ENCODE measurements around the gene FAM78B.

The FAM78B gene

DNA sequence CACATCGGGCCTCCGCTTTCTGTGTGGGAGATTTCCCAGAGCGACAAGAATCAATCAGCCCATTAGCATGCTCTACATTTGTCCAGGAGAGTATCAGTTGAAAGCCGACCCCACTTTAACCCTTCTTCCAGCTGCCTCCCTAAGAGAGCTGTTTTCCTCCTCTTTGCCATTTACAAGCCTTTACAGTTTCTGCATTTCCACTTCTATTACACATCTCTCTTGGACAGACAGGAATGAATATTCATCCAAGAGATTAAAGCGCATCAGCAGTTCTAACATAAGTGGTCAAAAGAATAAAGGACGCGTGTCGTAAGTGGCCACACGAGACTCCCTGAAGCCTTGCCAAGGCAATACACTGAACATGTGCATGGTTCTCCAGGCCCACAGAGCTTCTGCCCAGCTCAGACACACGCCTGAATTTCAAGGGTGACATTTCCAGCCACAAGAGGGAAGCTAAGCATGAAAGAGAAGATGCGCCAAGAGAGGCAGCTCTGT, 47.3 kb downstream of the FAM78B start:
- DNase-seq (ENCODE audit: low read depth): no peak

DNA sequence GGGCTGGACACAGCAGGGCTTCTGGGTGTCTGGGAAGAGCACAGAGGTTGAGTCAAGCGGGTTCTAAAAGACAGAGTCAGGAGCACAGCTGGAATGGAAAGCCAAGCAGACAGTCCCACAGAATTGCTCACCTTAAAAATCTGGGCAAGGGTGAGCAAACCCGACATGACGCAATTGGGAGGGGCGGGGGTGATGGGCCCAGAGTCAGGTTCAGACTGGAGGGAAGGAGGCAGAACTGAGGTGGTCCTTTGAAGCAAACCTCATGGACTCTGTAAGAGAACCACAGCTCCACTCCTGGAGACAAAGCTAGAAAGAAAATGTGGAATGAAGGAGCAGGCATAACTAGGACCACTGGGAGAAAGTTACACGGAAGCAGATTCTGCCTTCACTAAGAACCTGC, 49.0 kb downstream of the FAM78B start:
- DNase-seq (ENCODE audit: low read depth): no peak

DNA sequence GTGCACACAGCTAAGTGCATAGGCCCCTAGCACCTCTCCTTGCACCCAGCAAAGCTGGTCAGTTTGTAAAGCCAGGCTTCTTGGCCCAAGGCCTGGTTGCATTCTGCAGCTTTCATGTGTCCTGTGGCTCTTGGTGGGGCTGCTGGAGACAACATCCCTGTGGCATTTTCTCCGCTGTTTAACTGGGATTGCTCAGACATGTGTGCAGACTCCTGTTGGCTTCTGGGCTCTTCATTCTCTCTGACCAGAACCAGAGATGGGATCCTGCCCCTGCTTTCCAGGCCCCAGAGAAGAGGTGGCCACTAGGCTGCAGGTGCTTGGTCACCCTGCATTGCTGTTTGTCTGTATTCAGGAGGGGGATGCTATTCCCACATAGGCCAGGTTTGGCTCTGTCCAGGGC, 50.8 kb downstream of the FAM78B start:
- no peak for DNase-seq (ENCODE audit: low read depth)

DNA sequence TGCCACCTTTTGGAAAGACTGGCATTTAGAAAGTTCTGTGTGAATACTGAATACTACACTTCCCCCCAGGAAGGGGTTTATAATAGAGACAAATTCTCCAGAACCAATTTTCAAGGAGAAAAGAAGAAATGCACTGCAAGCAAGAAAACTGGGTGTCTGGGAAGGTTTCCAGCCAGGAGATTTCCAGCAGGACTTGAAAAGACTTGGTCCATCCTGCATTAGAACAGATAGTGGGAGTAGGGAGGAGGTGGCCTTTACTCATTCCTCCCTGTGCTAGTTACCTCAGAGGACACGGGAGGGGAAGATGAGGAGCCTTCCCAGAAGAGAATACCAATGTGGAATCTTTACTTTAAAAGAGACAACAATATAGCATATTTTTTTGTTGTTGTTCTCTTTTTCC, 52.4 kb downstream of the FAM78B start:
- no peak for DNase-seq (ENCODE audit: low read depth)

DNA sequence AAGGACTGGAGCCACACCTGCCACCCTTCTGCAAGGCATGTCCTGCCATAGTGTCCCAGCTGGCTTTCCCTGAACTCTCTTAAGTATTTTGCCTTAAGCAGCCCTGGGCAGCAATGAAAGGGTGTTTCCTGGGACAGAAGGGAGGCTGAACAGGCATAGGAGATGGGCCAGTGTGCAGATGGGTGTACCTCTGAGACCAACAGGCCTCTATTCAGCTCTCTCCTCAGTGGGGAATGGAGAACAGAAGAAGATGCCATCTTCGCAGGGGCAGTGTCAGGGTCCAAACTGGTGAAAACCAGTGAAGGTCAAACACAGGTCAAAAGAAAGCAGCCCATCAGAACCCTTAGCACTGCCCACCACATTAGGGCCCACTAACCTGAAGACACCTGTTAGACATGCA, 53.2 kb downstream of the FAM78B start:
- no peak for DNase-seq (ENCODE audit: low read depth)

DNA sequence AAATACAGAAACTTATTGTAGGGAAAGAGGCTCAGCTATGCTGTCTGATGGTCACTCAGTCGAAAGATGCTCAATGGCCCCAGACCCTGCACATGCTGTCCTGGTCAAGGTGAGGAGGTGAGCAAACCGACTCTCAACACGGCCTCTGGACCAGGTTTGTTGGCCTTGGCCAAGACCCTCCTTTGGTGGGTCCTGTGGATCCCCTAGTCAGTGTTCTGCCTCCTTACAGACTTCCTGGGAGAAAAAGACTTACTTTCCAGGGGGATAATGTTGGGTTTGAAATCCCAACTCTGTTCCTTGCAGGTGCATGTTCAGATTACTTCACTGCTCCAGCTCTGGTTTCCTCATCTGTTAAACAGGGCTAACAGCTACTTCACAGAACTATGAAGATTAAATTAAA, 53.8 kb downstream of the FAM78B start:
- DNase-seq (ENCODE audit: low read depth): no peak

DNA sequence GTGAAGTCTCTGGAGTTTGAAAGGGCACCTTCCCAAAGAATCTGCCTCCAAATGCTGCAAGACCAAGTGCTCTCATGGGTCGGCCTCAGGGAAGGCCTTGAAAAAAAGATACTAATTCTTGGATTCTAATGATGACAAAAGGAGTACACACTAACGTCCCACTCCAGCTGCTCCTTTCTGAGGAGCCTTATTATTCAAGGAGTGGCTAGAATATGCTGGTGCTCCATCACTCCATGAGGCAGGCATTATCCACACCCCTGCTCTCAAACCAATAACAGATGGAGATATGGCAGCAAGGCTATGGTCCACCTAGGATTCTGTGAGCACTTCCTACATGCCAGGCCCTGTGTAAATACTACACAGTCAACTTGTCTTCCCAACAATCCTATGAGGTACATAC, 54.4 kb downstream of the FAM78B start:
- no peak for DNase-seq (ENCODE audit: low read depth)

DNA sequence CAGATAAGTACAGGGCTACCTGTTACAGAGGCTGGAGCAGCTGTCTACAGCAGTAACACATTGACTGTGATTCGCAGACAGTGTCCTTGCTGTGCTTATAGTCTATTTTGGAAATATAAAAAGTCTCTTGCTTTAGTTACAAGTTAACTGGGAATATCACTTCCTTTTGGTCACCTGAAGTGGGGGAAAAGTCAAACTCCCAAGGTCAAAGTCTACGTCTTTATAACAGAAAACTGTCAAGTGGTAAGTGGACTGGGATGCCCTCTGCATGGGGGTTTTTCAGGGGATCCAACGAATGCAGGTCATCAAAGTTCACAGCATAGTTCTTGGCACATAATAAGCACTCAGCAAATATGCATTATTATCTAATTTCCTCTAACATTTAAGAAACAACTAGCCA, 55.4 kb downstream of the FAM78B start:
- DNase-seq (ENCODE audit: low read depth): no peak

DNA sequence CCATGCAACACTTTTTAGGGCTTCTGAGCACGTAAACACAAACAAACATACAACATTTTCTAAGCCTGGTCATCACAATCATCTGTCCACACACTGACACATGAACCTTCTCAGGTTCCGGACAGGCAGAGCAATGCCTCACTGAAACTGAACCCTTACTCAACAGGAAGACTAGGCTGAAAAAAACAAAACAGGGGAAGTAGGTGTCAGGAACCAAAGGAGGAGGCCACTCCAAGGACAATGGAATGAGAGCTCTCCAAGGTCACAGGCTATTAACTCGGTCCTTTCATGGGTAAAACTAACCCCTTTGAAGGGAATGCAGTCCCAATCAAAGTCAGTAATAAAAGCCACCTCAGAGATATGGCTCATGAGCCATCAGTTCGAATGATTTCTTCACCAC, 76.6 kb downstream of the FAM78B start:
- DNase-seq (ENCODE audit: low read depth): no peak

DNA sequence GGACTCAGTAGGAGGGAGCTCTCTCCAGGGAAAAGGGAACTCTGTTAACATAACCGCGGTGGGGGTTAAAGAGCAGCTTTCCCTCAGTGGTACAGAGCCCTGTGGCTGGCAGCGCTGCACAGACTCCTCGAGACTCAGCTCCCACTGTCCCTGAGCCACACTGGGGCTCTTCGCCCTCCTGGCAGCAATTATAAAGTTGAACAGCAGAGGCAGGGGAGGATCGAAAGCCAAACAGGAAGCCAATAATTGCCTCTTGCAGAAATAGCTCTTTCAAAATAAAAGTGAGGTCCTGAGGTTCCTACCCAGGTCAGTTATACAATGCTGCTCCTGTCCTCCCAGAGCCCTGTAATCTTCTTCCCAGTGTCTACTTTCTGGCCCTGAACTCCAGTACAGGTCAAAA, 77.0 kb downstream of the FAM78B start:
- DNase-seq (ENCODE audit: low read depth): no peak

DNA sequence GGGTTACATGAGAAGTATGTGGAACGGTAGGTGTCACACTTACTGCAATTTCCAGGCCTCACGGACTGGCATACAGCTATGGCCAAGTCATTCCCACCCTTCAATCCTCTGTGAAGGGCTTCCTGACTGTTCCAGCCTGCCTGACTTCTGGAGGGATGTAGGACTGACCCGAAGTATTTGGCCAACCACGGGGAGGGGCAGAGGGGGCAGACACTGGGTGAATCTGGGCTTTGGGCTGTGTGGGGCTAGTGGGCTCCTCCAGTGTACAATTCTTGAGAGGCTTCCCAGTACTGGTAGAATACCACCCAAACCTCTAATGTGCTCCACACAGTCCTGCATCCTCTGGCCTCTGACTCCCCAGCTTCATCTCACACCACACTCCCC, 78.2 kb downstream of the FAM78B start:
- DNase-seq (ENCODE audit: low read depth): no peak

DNA sequence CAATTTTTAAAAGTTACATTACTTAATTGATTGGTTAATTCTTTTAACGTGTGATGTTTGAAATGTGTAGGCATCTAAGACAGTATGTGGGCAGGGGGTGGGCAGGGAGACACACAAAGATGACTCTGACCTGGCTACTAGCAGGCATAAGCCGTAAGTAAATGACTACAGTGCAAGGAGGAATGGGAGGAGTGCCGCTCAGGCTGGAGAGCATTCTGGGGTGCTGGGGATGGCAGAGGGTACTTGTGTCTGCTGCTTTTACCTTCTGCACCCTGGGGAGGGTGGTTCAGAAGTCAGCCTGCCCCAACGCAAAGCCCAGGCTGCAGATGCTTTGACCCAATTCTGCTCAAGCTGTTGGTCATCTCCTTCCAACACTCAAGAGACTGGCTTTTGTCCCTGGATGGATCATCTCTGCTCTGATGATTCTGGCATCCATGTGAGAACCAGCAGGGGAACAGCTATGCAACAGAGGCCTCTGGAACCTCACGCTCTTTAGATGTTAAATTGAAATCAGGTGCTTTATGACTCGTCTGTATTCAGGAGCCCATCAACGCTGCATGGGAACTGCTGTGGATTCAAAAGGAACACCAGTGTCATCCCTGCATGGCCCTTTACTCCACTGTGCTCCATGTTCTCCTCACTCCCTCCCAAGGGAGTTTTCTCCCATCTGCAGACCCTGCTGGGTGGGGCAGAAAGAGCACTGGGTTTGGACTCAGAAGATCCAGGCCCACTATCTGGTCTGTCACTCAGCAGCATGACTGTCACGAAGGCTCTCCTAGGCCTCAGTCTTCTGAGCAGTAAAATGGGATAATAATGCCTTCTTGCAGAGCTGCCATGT, 78.8 kb downstream of the FAM78B start:
- no peak for DNase-seq (ENCODE audit: low read depth)

DNA sequence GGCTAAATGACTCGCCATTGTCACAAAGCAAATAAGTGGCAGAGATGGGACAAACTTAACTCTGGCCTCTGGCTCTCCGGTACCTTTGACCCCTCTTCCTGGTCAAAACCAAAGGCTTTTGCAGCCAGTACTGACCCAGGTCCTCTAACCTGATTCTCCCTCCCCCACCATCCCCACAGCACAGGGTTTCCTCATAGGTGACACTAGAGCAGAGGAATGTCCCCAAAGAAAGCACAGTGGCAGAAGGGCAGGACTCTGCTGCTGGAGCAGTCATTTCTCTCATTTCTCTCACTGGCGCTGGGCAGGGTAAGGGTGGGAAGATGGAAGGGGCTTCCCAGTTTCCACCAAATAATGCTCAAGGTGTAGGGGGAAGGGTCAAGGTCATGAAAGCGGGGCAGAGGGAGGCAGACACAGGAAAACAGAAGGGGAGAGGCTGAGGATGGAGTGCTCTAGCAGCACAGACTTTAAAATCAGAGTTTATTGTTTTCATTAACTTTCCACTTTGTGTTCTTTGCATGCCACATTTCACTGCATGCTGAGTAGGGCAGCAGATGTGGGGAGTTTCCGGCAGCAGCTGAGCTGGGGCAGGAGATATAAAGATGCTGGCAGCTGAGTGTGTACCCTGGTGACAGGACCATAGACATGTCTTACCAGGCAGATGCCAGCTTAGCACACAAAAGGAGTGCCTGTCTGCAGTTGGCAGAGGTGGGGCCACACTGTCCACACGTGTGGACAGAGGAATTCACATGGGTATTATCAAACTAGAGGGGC, 80.5 kb downstream of the FAM78B start:
- no peak for DNase-seq (ENCODE audit: low read depth)

DNA sequence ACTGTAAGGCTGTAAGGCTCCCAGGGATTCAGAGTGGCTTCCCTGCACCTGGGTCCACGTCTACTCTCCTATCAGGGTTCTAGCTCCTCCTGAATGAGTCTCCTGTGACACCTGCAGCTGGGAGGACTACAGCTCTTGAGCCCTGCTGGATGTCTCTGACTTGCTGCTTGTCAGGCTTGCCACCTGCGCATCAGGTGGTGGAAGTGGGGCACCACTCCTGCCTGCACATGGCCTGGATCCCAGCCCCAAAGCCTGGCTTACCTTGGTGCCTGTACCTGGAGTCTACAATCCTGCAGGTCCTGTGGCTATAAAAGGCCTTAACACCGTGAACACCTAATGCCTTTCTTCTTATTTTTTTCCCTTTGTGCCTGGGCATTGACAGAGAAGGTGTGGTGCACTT, 82.2 kb downstream of the FAM78B start:
- DNase-seq (ENCODE audit: low read depth): no peak

DNA sequence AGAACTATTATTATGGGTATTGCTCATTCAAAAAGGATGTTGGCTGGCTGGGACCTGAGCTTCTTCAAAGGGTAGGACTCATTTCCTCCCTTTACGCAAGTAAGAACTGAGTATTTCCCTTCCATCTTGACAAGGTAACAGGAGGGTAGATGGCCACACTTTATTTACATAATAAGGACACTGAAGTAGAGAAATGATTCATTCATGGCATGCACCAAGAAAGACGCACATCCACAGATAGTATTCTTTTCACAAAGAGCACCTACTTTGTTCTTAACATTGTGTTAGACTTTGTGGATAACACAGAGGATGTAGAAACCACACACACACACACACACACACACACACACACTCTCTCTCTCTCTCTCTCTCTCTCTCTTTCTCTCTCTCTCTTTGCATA, 82.9 kb downstream of the FAM78B start:
- DNase-seq (ENCODE audit: low read depth): no peak

DNA sequence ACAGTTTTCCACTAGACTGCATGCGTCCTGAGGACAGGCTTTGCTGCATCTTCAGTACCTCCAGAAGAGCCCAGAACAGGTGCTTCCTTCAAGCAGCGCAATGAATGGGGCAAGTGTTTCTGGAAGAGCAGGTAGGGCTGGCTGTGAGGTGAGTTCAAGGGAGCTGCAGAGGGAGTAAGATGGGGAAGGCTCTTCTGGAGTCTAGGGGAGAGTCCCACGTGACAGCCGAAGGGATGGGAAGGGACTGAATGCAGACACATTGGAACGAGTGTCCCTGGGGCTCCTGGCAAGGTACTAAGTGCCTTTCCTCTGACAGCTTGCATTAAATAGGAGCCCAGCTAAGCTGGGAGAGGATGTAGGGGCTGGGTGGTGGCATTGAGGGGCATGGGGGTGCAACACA, 84.2 kb downstream of the FAM78B start:
- no peak for DNase-seq (ENCODE audit: low read depth)

DNA sequence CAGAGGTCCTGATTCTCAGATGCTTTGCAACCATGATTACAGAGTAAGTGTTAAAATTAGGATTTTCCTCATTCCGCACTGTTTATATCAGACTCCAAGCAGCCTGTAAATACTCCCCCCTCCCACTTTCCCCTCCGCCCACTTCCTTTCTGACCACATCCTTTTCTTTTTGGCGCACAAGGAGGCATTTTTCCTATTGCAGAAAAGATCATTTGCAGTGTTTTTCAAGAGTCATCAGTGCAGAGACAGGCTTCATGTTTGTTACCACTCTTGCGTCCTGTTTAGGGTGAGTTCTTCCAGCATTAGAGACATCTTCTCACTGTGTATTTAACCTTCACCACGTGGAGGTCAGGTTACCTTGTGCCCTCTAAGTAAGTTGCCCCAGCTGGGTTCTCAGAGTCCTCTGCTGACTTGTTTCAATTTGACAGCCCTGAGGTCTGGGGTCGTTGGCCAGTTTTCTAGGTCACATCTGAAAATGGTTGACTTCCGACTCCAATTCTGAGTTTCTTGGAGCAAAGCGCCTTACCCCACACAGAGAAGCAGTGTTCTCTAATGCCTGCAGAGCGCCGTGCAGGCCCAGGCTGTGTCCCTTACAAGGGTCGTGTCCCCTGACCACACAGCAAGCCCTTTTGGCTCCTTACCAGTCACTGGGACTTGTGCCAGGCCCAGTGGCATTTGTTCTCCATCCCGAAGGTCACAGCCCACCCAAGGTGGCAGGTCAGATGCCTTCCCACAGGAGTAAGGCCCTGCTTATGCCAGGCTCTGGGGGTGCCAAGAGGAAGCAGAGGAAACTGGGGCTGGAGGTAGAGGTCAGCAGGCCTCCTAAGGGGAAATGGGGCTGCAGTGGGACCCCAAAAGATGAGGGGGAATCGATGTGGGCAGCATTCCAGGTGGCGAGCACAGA, 85.6 kb downstream of the FAM78B start:
- DNase-seq (ENCODE audit: low read depth): no peak

DNA sequence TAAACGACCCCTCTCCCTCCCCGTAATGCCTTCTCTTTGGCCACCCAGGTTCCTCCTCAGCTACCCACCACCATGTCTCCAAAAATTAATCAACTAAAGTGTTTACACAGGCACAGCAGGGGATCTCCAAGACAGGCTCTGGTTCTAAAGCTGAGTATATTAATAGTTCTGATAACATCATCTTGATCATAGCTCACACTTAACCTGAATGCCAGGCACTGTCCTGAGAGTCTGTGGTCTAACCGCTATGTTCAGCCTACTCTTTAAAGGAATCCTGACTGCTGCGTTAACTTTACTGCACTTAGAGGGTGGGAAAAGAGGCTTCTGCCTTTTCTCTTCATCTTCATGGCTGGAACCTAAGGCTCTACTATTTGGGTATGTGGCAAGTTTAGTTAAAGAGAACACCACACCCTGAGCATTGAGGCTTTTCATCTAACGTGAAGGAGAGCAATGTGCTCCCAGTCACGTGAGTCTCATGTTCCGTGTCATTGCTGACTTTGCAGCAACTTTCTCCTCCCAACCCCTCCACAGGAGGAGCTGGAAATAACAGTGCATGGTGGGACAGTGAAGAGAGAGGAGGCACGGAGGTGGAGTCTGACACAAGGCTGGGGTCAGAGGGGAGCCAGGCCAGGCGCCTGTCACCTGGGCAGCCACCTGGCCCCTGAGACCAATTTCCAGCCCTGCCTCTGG, 86.4 kb downstream of the FAM78B start:
- DNase-seq (ENCODE audit: low read depth): no peak

DNA sequence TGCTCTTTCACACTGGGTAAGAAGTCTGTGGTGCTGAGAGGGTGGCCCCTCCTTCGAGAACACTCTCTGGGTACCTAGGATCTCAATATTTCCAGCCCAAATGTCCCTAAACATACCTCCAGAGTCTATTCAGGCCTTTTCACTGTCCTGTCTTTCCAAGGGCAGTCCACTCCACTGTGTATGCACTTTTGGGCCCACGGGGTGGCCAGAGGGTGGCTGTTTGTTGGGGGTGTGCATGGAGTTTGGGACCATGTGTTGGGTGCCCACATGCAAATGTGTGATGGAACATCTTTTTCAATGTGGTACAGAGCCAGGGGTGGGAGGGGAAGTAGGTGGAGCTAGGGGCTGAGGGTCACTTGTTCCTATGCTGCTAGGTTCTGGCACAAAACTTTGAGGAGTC, 87.5 kb downstream of the FAM78B start:
- DNase-seq (ENCODE audit: low read depth): no peak

DNA sequence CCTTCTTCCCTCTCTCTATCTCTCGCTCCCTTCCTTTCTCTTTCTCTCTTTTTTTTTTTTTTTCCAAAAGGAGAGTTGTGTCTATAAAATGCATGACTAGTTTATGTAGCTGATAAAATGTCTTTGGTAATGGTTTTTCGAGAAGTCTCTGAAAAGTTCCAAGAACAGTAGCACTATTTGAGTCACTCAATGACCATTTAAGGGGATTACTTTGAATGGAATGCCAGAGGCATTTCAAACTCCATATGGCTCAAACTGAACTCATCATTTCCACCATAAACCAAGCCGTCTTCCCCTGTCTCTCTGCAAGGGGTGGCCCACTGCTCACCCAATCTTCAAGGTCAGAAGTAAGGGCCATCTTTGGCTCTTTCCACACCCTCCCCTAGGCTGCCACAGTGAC, 93.3 kb downstream of the FAM78B start:
- no peak for DNase-seq (ENCODE audit: low read depth)

DNA sequence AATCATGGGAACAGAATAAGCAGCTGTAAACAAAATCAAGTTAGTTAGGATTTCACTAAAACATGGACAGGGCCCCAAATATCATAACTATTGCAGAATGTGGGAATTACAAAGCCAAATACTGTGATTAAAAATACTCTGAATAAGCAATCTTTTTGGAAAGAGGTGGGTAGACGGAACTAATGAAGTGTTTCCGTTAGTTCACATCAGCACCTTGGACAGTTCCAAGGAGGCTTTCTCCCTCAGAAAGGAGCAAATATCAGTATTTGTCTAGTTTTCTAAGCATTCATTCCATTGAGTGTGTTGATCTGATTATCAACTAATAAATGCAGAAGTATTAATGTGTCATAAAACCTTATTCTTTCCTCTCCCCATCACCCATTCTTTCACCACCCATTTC, 97.4 kb downstream of the FAM78B start:
- no peak for DNase-seq (ENCODE audit: low read depth)

DNA sequence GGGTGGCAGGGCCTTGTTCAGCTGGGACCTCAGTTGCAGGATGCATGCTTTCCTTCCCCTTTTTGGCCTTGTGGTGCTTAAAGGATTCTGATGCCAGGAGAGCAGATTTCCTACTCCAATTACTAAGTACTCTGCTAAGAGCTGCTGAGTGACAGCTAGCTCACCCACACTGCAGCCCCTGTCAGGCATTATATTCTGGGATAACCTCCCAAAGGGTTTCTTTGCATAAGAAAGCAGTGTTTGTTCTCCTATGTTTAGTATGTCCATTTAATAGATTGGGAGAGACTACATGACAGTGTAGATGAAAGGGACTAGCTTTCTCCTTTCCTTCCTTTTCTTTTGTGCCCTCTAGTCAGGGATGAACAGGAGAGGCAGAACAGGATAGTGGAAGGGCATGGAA, 100.7 kb downstream of the FAM78B start:
- DNase-seq (ENCODE audit: low read depth): no peak
